Mucosa of descending colon (tissue), 3 donors: Measurements from ENCODE around the gene OSBPL3. TPM values are rescaled to one million over a fixed set of nuclear protein-coding genes. Genes with fewer than 3 reads are reported as not detected.

Source experiments
- ATAC-seq: fragments of 200-7000 bp; cut with Tn5 transposase; one replicate; pipeline ENCODE4 v1.9.1; 2020; ENCODE audit warnings: mild to moderate bottlenecking, moderate library complexity
- DNase-seq, 3 donors: peaks; one replicate each; pipeline ENCODE4 v3.0.0-alpha.2; 2020
- H3K36me3 ChIP-seq: fragments of 200-600 bp; one replicate; pipeline ENCODE4 v1.8.0; 2021; ENCODE audit warnings: low read depth, mild to moderate bottlenecking
- H3K4me1 ChIP-seq: fragments of 200-600 bp; one replicate; pipeline ENCODE4 v1.8.0; 2021; ENCODE audit warnings: low read depth, mild to moderate bottlenecking
- H3K4me3 ChIP-seq: fragments of 200-600 bp; one replicate; pipeline ENCODE4 v1.8.0; 2021; ENCODE audit warnings: mild to moderate bottlenecking
- H3K9me3 ChIP-seq: fragments of 200-600 bp; one replicate; pipeline ENCODE4 v1.8.0; 2021; ENCODE audit warnings: mild to moderate bottlenecking
- intact Hi-C, 2 donors: fragments of 100-400 bp; cut with DNase I in 1 of 2; cut with micrococcal nuclease in 1 of 2; formaldehyde crosslinking; loops; one replicate each; pipeline versions ENCODE4 v1.11.0 to v1.11.1; 2022; cut with DNase I, micrococcal nuclease
- total RNA-seq, 3 donors: library from RNA; stranded (reverse); fragmentation: NEBNext Ultra II Directional in 2 of 3; extraction: Animal tissue kit (Norgen Biotek cat#: 25700) in 2 of 3; gene quantifications; one replicate each; pipeline versions ENCODE4 v1.2.1 to v1.2.4, GENCODE V29; 2021 to 2023
- TF ChIP-seq, protein P1 (sequence below): fragments of 200-600 bp; IDR thresholded peaks from one replicate; pipeline ENCODE4 v1.8.0; 2022; ENCODE audit warnings: antibody characterized with exemption, mild to moderate bottlenecking
- donor health status: DM: no; HTN: no; CAD: no; lungs with moderate emphysema.
- donor health status: DM: no; HTN: no; CAD: no.
- donor health status: DM: no; HTN: yes; CAD: no.

Gene OSBPL3
- total RNA-seq, 3 donors from 2014 or later: 9.0 to 15.4 (median 10.6) TPM

DNA sequence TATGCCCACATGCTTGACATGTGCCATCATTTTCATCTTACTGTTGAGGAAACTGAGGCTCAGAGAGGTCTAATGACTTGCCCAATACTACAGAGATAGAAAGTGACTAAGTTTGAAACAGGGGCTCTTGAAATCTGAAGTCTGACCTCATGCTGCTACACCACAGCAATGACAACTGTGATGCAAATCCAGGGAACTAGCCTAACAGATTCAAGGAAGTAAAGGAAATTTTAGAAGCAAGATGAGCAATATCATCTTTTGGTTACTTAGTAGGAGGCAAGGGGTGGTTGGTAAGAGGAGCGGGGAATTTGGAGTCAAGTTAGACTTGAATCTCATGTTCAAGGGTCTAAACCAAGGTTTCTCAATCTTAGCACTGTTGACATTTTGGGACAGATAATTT is 26.3 kb upstream of the OSBPL3 start:
- intact Hi-C loops: no loop called here

GRCh38 chr7:25005658-25006057 is 25.7 kb upstream of the OSBPL3 start:
- ATAC-seq (no peak), DNase-seq (no peak)
- no peaks in the 10 kb centered on the region for H3K9me3 ChIP-seq
- H3K4me1 ChIP-seq: no peaks in the 10 kb centered on the region
- intact Hi-C loops: no loop called here
- TF ChIP-seq, protein P1, sequence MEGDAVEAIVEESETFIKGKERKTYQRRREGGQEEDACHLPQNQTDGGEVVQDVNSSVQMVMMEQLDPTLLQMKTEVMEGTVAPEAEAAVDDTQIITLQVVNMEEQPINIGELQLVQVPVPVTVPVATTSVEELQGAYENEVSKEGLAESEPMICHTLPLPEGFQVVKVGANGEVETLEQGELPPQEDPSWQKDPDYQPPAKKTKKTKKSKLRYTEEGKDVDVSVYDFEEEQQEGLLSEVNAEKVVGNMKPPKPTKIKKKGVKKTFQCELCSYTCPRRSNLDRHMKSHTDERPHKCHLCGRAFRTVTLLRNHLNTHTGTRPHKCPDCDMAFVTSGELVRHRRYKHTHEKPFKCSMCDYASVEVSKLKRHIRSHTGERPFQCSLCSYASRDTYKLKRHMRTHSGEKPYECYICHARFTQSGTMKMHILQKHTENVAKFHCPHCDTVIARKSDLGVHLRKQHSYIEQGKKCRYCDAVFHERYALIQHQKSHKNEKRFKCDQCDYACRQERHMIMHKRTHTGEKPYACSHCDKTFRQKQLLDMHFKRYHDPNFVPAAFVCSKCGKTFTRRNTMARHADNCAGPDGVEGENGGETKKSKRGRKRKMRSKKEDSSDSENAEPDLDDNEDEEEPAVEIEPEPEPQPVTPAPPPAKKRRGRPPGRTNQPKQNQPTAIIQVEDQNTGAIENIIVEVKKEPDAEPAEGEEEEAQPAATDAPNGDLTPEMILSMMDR: no peak
- H3K36me3 ChIP-seq: no peaks in the 10 kb centered on the region
- H3K4me3 ChIP-seq: no peak overlapping the region

More for the DNA sequence above, 26.3 kb upstream of the OSBPL3 start:
- H3K4me1 ChIP-seq: no peaks in the 10 kb centered on the region
- ATAC-seq (no peak), DNase-seq (no peak)
- no peaks in the 10 kb centered on the region for H3K36me3 ChIP-seq
- TF ChIP-seq, protein P1: no peak
- no peak overlapping the region for H3K4me3 ChIP-seq
- no peaks in the 10 kb centered on the region for H3K9me3 ChIP-seq

DNA sequence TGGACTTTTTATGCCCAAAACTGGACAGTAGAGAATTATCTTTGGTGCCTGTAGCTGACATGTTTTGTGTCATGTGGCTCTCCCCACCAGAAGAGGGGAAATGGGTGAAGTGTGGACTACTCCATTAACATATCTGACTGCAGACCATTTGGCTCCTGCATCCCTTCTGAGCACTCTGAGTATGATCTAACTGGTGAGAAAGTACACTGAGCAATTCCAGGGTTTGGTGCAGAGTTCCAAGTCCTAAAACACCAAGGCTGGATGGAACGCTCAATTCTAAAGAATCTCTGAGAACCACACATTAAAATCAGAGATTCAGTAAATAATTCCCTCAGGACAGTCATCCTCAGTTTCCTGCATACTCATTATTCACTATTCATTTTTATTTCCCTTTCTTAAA is 22.8 kb upstream of the OSBPL3 start:
- intact Hi-C loops: no loop called here
- H3K36me3 ChIP-seq: no peaks in the 10 kb centered on the region
- H3K9me3 ChIP-seq: no peaks in the 10 kb centered on the region
- no peak for DNase-seq
- no peak for ATAC-seq
- H3K4me1 ChIP-seq: no peaks in the 10 kb centered on the region
- TF ChIP-seq, protein P1: no peak
- no peak overlapping the region for H3K4me3 ChIP-seq

- Histone ChIP-seq H3K36me3 (no peaks in the 10 kb centered on the region), H3K4me3 (no peak overlapping the region), H3K4me1 (no peaks in the 10 kb centered on the region), H3K9me3 (no peaks in the 10 kb centered on the region)
- intact Hi-C loops: no loop called here
- ATAC-seq (no peak), DNase-seq (no peak)
- TF ChIP-seq, protein P1: no peak
Measured at GRCh38 chr7:24995466-24995865, 15.5 kb upstream of the OSBPL3 start.

DNA sequence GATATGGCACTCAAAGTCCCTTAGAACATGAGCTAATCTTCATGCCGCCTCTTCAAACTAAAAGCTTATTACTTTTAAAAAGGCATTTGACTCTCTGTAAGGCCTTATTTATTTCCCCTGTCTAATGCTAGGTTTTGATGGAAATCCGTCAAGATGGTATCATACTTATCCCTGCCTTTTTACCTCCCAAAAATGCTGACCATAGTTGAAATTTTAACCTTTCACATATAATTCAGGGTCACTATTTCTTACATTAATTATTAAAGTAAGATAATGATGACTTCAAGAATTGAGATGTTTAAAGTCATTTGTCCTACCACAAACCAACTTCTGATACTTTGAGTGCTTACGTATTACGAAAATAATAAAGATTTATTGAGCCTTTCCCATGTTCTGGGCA is 12.3 kb upstream of the OSBPL3 start:
- ATAC-seq: no peak
- intact Hi-C loops: no loop called here
- Histone ChIP-seq H3K4me3 (no peak overlapping the region), H3K36me3 (no peaks in the 10 kb centered on the region), H3K4me1 (no peaks in the 10 kb centered on the region), H3K9me3 (no peaks in the 10 kb centered on the region)
- TF ChIP-seq, protein P1: no peak
- DNase-seq: no peak

GRCh38 chr7:24991353-24991752 is 11.4 kb upstream of the OSBPL3 start:
- ATAC-seq (no peak), DNase-seq (no peak)
- Histone ChIP-seq H3K9me3 (no peaks in the 10 kb centered on the region), H3K4me3 (no peak overlapping the region), H3K4me1 (no peaks in the 10 kb centered on the region), H3K36me3 (no peaks in the 10 kb centered on the region)
- intact Hi-C loops: no loop called here
- TF ChIP-seq, protein P1: no peak
